Limb (tissue), 2 donors: ENCODE data around the gene ARMC3.
"Not testable (repeated sequence)": the region's sequence is repeated elsewhere in the genome, so short reads cannot be mapped to it uniquely, and the experiment has no call there.

Experiments
- DNase-seq, 2 donors: peaks; one replicate each; pipeline ENCODE4 v3.0.0-alpha.2; 2016; ENCODE audit errors: extremely low spot score in 2 of 2

The ARMC3 gene

GRCh38 chr10:23070092-23070912, 142.4 kb downstream of the ARMC3 start:
- DNase-seq: not testable (repeated sequence)

- DNase-seq: no peak
Measured at GRCh38 chr10:23070913-23071218, 143.0 kb downstream of the ARMC3 start.

GRCh38 chr10:23072593-23072992, 144.7 kb downstream of the ARMC3 start:
- DNase-seq: not testable (repeated sequence)

GRCh38 chr10:23073527-23073926, 145.7 kb downstream of the ARMC3 start:
- no peak for DNase-seq

GRCh38 chr10:23075672-23076071, 147.8 kb downstream of the ARMC3 start:
- DNase-seq: no peak

- DNase-seq: no peak
Measured at GRCh38 chr10:23078114-23078513, 150.3 kb downstream of the ARMC3 start.

GRCh38 chr10:23079700-23080099, 151.8 kb downstream of the ARMC3 start:
- DNase-seq: no peak

GRCh38 chr10:23080262-23080661, 152.4 kb downstream of the ARMC3 start:
- DNase-seq: no peak

- DNase-seq: no peak
Measured at GRCh38 chr10:23081221-23081750, 153.4 kb downstream of the ARMC3 start.

- no peak for DNase-seq
Measured at GRCh38 chr10:23081891-23082290, 154.0 kb downstream of the ARMC3 start.
